Left lobe of liver (tissue), 2 donors: ENCODE data around the gene TGFB3. TPM values are rescaled to one million over a fixed set of nuclear protein-coding genes. Genes with fewer than 3 reads are reported as not detected.
"Not testable (repeated sequence)": the region's sequence is repeated elsewhere in the genome, so short reads cannot be mapped to it uniquely, and the experiment has no call there.

ENCODE experiments used
- ATAC-seq: fragments of 200-7000 bp; cut with Tn5 transposase; one replicate; pipeline ENCODE4 v1.9.1; 2020; ENCODE audit warnings: mild to moderate bottlenecking, moderate library complexity
- DNase-seq: peaks from one replicate; pipeline ENCODE4 v3.0.0-alpha.2; 2020; ENCODE audit warnings: low spot score
- total RNA-seq: library from RNA; stranded (reverse); gene quantifications from one replicate; pipeline ENCODE4 v1.2.1, GENCODE V29; 2021
- donor health status: DM: no; HTN: no; CAD: no; lungs with moderate emphysema.
- donor health status: DM: no; HTN: yes; CAD: no.

TGFB3 gene
- total RNA-seq, 1 donor from 2014 or later: 5.5 TPM

DNA sequence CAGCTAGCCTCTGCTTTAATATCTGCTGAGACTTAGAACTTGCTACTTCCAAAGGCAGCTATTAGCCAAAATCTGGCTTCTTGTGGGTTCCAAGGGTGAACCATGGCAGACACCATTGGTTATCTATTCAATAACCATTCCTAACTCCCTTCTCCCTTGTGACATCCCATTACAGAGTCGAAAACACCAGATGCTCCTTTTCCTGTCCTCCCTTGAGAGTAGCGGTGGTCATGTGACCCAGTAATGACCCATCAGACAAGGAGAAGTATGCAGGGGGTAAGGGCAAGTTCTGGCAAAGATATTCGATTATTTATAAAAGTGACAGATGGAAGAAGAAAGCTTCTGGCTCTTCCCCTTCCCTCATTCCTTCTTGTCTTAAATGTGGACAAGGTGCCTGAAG lies 20.1 kb downstream of the TGFB3 start:
- DNase-seq (no peak), ATAC-seq (no peak)

DNA sequence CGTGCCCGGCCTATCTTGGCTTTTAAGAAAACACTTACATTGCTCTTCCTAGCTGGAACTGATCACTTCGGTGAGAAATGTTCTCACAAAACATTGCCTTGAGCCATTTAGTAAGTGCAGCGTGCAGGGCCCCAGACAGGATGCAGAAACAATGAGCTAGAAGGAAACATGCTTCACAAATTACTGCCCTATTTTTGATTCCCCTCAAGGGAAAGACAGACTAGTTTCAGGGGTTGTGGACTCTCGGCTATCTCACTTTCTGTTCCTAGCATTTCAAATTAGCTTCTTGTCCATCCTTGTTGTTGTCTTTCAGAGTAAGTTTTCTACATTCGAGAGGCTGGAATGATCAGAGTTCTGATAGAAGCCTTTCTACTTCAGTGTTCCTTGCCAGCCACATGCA lies 21.6 kb downstream of the TGFB3 start:
- no peak for ATAC-seq
- DNase-seq: no peak

GRCh38 chr14:75959031-75959430 lies 22.8 kb downstream of the TGFB3 start:
- ATAC-seq (no peak), DNase-seq (no peak)

DNA sequence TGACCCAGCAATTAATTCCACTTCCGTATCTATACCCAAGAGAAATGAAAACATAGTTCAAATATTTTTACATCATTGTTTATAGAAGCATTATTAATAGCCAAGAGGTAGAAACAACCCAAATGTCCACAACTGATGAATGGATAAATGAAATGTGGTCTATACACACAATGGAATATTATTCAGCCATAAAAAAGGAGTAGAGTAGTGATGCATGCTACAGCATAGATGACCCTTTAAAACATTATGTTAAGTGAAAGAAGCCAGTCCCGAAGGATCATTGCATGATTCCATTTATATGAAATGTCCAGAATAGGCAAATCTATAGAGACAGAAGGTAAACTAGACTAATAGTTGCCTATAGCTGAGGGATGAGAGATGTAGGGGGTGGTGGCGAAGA lies 29.3 kb downstream of the TGFB3 start:
- DNase-seq: no peak

DNA sequence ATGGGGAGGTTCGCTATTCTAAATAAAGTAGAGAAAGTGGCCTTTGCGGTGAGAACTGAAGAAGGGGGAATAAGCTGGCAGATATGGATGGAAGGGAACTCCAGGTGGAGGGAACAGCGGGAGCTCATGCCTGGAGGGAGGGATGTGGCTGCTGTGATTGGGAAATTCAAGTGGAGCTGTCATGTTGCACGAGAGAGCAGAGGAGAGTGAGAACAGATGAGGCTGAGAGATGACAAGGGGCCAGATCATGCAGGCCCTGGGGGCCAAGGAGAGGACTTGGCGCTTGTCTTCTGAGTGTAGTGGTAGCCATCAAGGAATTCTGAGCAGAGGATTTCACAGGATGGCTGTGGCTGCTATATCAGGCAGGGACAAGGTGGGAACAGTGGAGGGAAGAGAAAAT lies 35.0 kb downstream of the TGFB3 start:
- ATAC-seq (no peak), DNase-seq (no peak)

More for the DNA sequence above, 29.3 kb downstream of the TGFB3 start:
- ATAC-seq: no peak

GRCh38 chr14:75944607-75945241 lies 37.1 kb downstream of the TGFB3 start:
- no peak for DNase-seq
- no peak for ATAC-seq

DNA sequence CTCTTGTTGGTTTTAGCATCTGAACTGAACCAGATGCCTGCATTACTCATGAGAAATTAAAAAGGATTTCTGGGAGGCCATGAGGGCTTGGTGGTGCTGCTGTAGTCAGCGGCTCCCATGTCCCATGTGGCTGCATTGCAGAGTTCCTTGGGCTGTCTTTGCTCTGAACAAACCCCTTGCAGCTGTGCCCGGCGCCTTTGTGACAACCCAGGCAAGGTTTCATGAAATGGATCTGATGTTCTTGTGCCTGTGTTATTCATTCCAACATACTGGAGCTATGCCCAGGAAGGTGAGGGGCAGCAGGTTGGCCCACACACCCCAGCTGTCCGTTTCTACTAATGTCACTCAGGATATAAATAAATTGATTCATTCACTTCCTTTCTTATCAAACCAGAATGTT lies 40.8 kb downstream of the TGFB3 start:
- no peak for ATAC-seq
- DNase-seq: no peak

DNA sequence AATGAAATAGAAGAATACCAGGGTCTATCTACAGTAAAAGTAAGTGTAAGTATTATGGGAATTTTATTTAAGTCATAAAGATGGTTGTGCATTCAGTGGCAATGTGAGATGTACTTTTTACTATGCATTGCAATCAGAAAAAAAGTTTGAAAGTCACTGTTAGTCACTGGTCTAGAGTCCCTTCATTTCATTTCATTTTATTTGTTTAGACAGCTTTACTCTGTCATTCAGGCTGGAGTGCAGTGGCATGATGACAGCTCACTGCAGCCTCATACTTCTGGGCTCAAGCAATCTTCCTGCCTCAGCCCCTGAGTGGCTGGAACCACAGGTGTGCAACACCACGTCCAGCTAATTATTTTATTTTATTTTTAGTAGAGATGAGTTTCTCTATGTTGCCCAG lies 42.6 kb downstream of the TGFB3 start:
- DNase-seq (no peak), ATAC-seq (no peak)

GRCh38 chr14:75934998-75935628 lies 46.7 kb downstream of the TGFB3 start:
- ATAC-seq (no peak), DNase-seq (no peak)

DNA sequence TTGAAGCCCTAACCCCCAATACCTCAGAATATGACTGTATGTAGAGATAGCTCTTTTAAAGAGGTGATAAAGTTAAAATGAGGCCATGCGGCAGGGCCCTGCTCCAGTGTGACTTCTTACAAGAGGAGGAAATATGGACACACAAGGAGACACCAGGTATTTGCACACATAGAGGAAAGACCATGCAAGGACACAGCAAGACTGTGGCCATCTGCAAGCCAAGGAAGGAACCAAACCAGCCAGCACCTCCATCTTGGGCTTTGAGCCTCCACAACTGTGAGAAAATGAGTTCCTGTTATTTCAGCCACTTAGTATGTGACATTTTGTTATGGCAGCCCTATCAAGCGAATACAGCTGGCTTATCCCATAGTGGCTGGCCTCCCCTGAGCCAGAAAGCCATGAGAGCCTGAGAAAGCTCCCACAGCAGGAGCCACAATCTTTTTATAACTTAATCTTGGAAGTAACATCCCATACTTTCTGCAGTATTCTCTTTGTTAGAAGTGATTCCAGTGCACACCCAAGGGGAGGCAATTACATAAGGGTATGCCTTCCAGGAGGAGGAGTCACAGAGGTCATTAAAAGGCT lies 48.0 kb downstream of the TGFB3 start:
- no peak for ATAC-seq

DNA sequence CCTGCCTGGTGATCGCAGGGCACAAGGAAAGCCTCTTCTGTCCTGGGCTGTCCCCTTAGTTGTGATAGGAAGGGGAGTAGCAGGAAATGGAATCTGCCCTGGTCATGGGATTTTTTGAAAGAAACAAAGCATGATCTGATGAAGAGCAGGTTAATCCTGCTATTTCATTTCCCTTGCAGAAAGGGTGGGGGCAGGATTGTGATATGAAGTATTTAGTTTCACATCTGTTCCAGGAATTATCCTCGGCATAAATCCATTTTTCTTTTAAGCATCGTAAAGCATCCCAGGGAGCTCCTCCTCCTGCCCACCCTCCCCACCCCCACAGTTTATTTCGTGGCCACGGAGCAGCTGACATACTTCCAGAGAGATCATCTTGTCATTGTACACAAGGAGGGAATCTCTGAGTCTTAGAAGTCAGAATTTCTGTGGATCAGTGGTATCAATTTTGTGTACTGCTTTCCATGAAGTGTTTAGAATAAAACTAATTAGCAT lies 53.1 kb downstream of the TGFB3 start:
- ATAC-seq (peak; percentile 50), DNase-seq (no peak)

More for the DNA sequence above, 48.0 kb downstream of the TGFB3 start:
- DNase-seq: no peak

- ATAC-seq: no peak
- DNase-seq: no peak
Measured at GRCh38 chr14:75927564-75928087, 54.2 kb downstream of the TGFB3 start.

- DNase-seq (no peak), ATAC-seq (no peak)
Measured at GRCh38 chr14:75926431-75927115, 55.2 kb downstream of the TGFB3 start.

GRCh38 chr14:75925141-75925840 lies 56.5 kb downstream of the TGFB3 start:
- DNase-seq, ATAC-seq: not testable (repeated sequence)

- DNase-seq, ATAC-seq: not testable (repeated sequence)
Measured at GRCh38 chr14:75920421-75920820, 61.4 kb downstream of the TGFB3 start.

DNA sequence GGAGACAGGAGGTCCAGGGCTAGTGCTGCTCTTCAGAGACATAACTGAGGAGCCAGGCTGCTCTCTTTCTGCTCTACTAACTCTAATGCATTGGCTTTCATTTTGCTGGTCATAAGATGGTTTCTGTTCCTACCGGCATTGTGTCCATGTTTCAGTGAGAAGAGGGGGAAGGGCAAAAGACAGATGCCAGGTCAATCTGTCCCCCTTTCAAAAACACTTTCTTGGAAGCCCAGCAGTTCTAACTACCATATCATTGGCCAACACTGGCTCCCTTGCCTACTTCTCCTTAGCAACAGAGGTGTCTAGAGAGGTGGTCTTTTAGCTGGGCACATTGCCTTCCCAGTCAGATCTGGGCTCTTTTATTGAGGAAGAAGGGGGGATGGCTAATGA lies 63.9 kb downstream of the TGFB3 start:
- ATAC-seq: no peak
- DNase-seq: no peak

GRCh38 chr14:75917322-75917945 lies 64.4 kb downstream of the TGFB3 start:
- ATAC-seq (no peak), DNase-seq (no peak)

DNA sequence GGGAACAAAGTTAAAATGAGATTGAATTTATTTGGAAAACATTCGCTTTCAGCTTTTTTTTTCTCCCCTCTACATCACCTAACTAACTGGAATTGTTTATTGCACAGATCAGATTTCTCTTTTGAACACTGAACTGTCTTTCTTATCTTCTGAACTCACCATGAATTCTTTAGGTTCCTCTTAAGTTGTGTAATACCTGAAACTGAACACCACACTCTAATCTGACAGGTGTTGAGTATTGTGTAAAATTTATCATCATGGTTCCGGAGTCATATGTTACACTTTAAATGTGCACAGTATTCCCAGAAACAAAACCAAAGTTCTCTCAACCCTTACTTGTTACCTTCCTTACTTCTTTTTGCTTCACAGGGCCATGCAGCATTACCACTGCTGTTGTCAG lies 66.8 kb downstream of the TGFB3 start:
- no peak for DNase-seq
- ATAC-seq: no peak

- ATAC-seq (no peak), DNase-seq (no peak)
Measured at GRCh38 chr14:75913183-75913582, 68.6 kb downstream of the TGFB3 start.

GRCh38 chr14:75911883-75912282 lies 69.9 kb downstream of the TGFB3 start:
- no peak for DNase-seq

More at GRCh38 chr14:75911883-75912282, 69.9 kb downstream of the TGFB3 start:
- ATAC-seq: no peak
